ENCODE results near the gene KRT15.

- TF ChIP-seq, protein P1, sequence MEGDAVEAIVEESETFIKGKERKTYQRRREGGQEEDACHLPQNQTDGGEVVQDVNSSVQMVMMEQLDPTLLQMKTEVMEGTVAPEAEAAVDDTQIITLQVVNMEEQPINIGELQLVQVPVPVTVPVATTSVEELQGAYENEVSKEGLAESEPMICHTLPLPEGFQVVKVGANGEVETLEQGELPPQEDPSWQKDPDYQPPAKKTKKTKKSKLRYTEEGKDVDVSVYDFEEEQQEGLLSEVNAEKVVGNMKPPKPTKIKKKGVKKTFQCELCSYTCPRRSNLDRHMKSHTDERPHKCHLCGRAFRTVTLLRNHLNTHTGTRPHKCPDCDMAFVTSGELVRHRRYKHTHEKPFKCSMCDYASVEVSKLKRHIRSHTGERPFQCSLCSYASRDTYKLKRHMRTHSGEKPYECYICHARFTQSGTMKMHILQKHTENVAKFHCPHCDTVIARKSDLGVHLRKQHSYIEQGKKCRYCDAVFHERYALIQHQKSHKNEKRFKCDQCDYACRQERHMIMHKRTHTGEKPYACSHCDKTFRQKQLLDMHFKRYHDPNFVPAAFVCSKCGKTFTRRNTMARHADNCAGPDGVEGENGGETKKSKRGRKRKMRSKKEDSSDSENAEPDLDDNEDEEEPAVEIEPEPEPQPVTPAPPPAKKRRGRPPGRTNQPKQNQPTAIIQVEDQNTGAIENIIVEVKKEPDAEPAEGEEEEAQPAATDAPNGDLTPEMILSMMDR (IDR thresholded peaks at IDR 0.05 in 2 of 3, conservative IDR thresholded peaks at IDR 0.05 in 1 of 3; ENCODE audit: control insufficient read depth in 2 of 3, extremely low read depth in 1 of 3, insufficient read depth in 1 of 3, low read depth in 3 of 3, low read length in 3 of 3): no peak
- TF ChIP-seq SMARCA5 (IDR thresholded peaks at IDR 0.05) (no peak), POLR2A (IDR thresholded peaks at IDR 0.05; ENCODE audit: low read depth, low read length) (no peak), ZNF274 (IDR thresholded peaks at IDR 0.05; ENCODE audit: insufficient read depth, insufficient read length) (no peak)
Observed at GRCh38 chr17:41464682-41465081, 54.0 kb downstream of the KRT15 start.

All from GM12878 (cell line).